H1 (cell line): ENCODE results near the gene CD276. TPM values are rescaled to one million over a fixed set of nuclear protein-coding genes. Genes with fewer than 3 reads are reported as not detected.

Experiments
- CTCF ChIA-PET: fragments of 300-600 bp; sonication (Branson Sonifier 250); formaldehyde crosslinking; loops from one replicate; lab custom pipeline; 2021; ENCODE audit not compliant: partially characterized antibody; lab: Charles Lee
- POLR2A ChIA-PET: fragments of 300-600 bp; sonication (Branson Sonifier 250); formaldehyde crosslinking; loops from one replicate; lab custom pipeline; 2021; ENCODE audit warnings: inconsistent platforms; ENCODE audit not compliant: partially characterized antibody; lab: Charles Lee
- DNase-seq, 2 experiments: peaks; one replicate each; pipeline versions ENCODE4 v3.0.0 to v3.0.0-alpha.2; 2010 to 2022; ENCODE audit warnings: low spot score in 2 of 2, low read depth in 1 of 2, mixed read lengths in 1 of 2
- FAIRE-seq: peaks from 2 replicates; lab custom pipeline; 2011; peaks lifted over from hg19 to GRCh38; lab: Jason Lieb, UNC
- H2AFZ ChIP-seq: 2 replicates; pipeline ENCODE4 v1.8.1; 2012; ENCODE audit warnings: low read length, inconsistent platforms
- H2AK5ac ChIP-seq: 2 replicates; pipeline ENCODE4 v1.6.1; 2013; ENCODE audit warnings: low read depth, low read length
- H2BK120ac ChIP-seq: replicated peaks from 2 replicates; pipeline ENCODE3; 2013; ENCODE audit warnings: low read depth, low read length, inconsistent platforms
- H2BK12ac ChIP-seq: 2 replicates; pipeline ENCODE4 v1.6.1; 2013; ENCODE audit warnings: low read depth, low read length
- H2BK15ac ChIP-seq: 2 replicates; pipeline ENCODE4 v1.6.1; 2013; ENCODE audit warnings: low read length
- H2BK20ac ChIP-seq: 2 replicates; pipeline ENCODE4 v1.6.1; 2013; ENCODE audit warnings: low read length
- H2BK5ac ChIP-seq: 2 replicates; pipeline ENCODE4 v1.6.1; 2013; ENCODE audit warnings: low read depth, low read length
- H3K14ac ChIP-seq: 2 replicates; pipeline ENCODE4 v1.6.1; 2013; ENCODE audit warnings: inconsistent platforms; ENCODE audit not compliant: insufficient read length
- H3K18ac ChIP-seq: 2 replicates; pipeline ENCODE4 v1.6.1; 2013; ENCODE audit warnings: low read length; ENCODE audit errors: extremely low read depth
- H3K23ac ChIP-seq: 2 replicates; pipeline ENCODE4 v1.6.1; 2013; ENCODE audit warnings: inconsistent platforms; ENCODE audit not compliant: insufficient read length
- H3K23me2 ChIP-seq: 2 replicates; pipeline ENCODE4 v1.6.1; 2013; ENCODE audit warnings: low read depth, low read length
- H3K27ac ChIP-seq: 2 replicates; pipeline ENCODE4 v1.6.1; 2011; ENCODE audit warnings: low read depth, low read length, inconsistent platforms
- H3K27me3 ChIP-seq, 4 experiments: replicated peaks in 1 of 4; 1 replicate in 1 of 4; 2 replicates in 3 of 4; pipeline versions ENCODE4 v1.6.1 to v1.8.1; 2011 to 2013; ENCODE audit warnings: low read length in 3 of 4, mild to moderate bottlenecking in 3 of 4, inconsistent platforms in 2 of 4, mixed read lengths in 2 of 4, moderate library complexity in 1 of 4; ENCODE audit not compliant: control insufficient read depth in 3 of 4, insufficient read depth in 3 of 4; ENCODE audit errors: extremely low read depth in 1 of 4
- H3K36me3 ChIP-seq, 4 experiments: 2 replicates each; pipeline versions ENCODE4 v1.6.1 to v1.8.1; 2011 to 2013; ENCODE audit warnings: mild to moderate bottlenecking in 4 of 4, low read length in 3 of 4, moderate library complexity in 2 of 4, control low read depth in 1 of 4, inconsistent platforms in 1 of 4; ENCODE audit not compliant: insufficient read depth in 4 of 4, control insufficient read depth in 2 of 4
- H3K4ac ChIP-seq: replicated peaks from 2 replicates; pipeline ENCODE3; 2013; ENCODE audit warnings: low read length, low read depth, mixed read lengths, inconsistent platforms; ENCODE audit not compliant: insufficient read length
- H3K4me1 ChIP-seq, 4 experiments: replicated peaks in 1 of 4; 1 replicate in 1 of 4; 2 replicates in 3 of 4; pipeline versions ENCODE4 v1.6.1 to v1.8.1; 2011 to 2013; ENCODE audit warnings: low read length in 3 of 4, inconsistent platforms in 2 of 4, mixed read lengths in 1 of 4; ENCODE audit not compliant: insufficient read depth in 4 of 4, control insufficient read depth in 3 of 4
- H3K4me2 ChIP-seq, 2 experiments: 2 replicates each; pipeline versions ENCODE4 v1.6.1 to v1.8.1; 2011 to 2013; ENCODE audit warnings: low read depth in 2 of 2, low read length in 2 of 2, control low read depth in 1 of 2, inconsistent platforms in 1 of 2, mild to moderate bottlenecking in 1 of 2; ENCODE audit not compliant: insufficient read depth in 1 of 2
- H3K4me3 ChIP-seq, 4 experiments: fragments of 200-600, 300-600 bp in 1 of 4; sonication (generic), shearing (Covaris generic), sonication (Bioruptor Twin) in 1 of 4; 2 replicates each; pipeline versions ENCODE4 v1.5.1 to v1.8.1; 2011 to 2016; ENCODE audit warnings: low read length in 4 of 4, low read depth in 3 of 4, control low read depth in 2 of 4, inconsistent platforms in 2 of 4, mild to moderate bottlenecking in 2 of 4, mixed read lengths in 1 of 4, moderate library complexity in 1 of 4; ENCODE audit not compliant: insufficient read depth in 2 of 4; ENCODE audit errors: extremely low read depth in 1 of 4
- H3K56ac ChIP-seq: replicated peaks from 2 replicates; pipeline ENCODE3; 2013; ENCODE audit warnings: low read depth, mild to moderate bottlenecking, mixed read lengths, low read length, inconsistent platforms; ENCODE audit not compliant: insufficient read length
- H3K79me1 ChIP-seq: 2 replicates; pipeline ENCODE4 v1.6.1; 2013; ENCODE audit warnings: low read depth, low read length, control low read depth
- H3K79me2 ChIP-seq, 2 experiments: 2 replicates each; pipeline versions ENCODE4 v1.6.1 to v1.8.1; 2012 to 2013; ENCODE audit warnings: low read length in 2 of 2, mild to moderate bottlenecking in 2 of 2, inconsistent platforms in 1 of 2; ENCODE audit not compliant: insufficient read depth in 2 of 2, control insufficient read depth in 1 of 2
- H3K9ac ChIP-seq, 4 experiments: replicated peaks in 1 of 4; 1 replicate in 1 of 4; 2 replicates in 3 of 4; pipeline versions ENCODE4 v1.6.1 to v1.8.1; 2011 to 2013; ENCODE audit warnings: low read depth in 3 of 4, low read length in 3 of 4, control low read depth in 2 of 4, mild to moderate bottlenecking in 2 of 4, moderate library complexity in 2 of 4, inconsistent platforms in 1 of 4; ENCODE audit errors: extremely low read depth in 1 of 4
- H3K9me3 ChIP-seq, 2 experiments: 2 replicates each; pipeline versions ENCODE4 v1.6.1 to v1.8.1; 2012 to 2013; ENCODE audit warnings: mild to moderate bottlenecking in 2 of 2, moderate library complexity in 2 of 2, control low read depth in 1 of 2, inconsistent platforms in 1 of 2, low read depth in 1 of 2, low read length in 1 of 2, mixed read lengths in 1 of 2; ENCODE audit not compliant: insufficient read depth in 2 of 2
- H4K20me1 ChIP-seq, 2 experiments: replicated peaks in 1 of 2; 2 replicates each; pipeline versions ENCODE3 to v1.8.1; 2011 to 2013; ENCODE audit warnings: inconsistent platforms in 2 of 2, low read length in 2 of 2, mild to moderate bottlenecking in 1 of 2; ENCODE audit not compliant: insufficient read depth in 2 of 2, control insufficient read depth in 1 of 2
- H4K5ac ChIP-seq: 2 replicates; pipeline ENCODE4 v1.6.1; 2013; ENCODE audit warnings: low read length, low read depth, mixed read lengths, inconsistent platforms; ENCODE audit not compliant: insufficient read length
- H4K8ac ChIP-seq: 2 replicates; pipeline ENCODE4 v1.8.0; 2013; ENCODE audit warnings: mild to moderate bottlenecking, moderate library complexity, low read length, inconsistent platforms; ENCODE audit not compliant: insufficient read depth; ENCODE audit errors: extremely low read depth
- H4K91ac ChIP-seq: replicated peaks from 2 replicates; pipeline ENCODE3; 2013; ENCODE audit warnings: low read length, mixed read lengths, inconsistent platforms; ENCODE audit not compliant: insufficient read length
- BACH1 ChIP-seq: IDR thresholded peaks from 2 replicates; pipeline ENCODE4 v1.6.1; 2012; ENCODE audit warnings: low read length, improper control_type of control experiment
- BCL11A ChIP-seq, 2 experiments: IDR thresholded peaks; one replicate each; pipeline ENCODE4 v1.6.1; 2011; ENCODE audit warnings: low read depth in 2 of 2, low read length in 2 of 2, mild to moderate bottlenecking in 2 of 2
- CHD2 ChIP-seq: IDR thresholded peaks from 2 replicates; pipeline ENCODE4 v1.6.1; 2012; ENCODE audit warnings: low read length, improper control_type of control experiment
- MAX ChIP-seq: IDR thresholded peaks from 2 replicates; pipeline ENCODE4 v1.6.1; 2012; ENCODE audit warnings: inconsistent platforms
- POLR2AphosphoS5 ChIP-seq: IDR thresholded peaks from 2 replicates; pipeline ENCODE4 v1.6.1; 2011; ENCODE audit warnings: low read depth, low read length
- RBBP5 ChIP-seq: IDR thresholded peaks from 2 replicates; pipeline ENCODE4 v1.7.1; 2012; ENCODE audit warnings: low read depth, mild to moderate bottlenecking, inconsistent platforms, low read length, moderate library complexity, borderline replicate concordance
- RNF2 ChIP-seq: fragments of 200-900, 300-1000 bp; sonication (generic); IDR thresholded peaks from 2 replicates; pipeline ENCODE4 v1.7.1; 2016; ENCODE audit warnings: borderline replicate concordance, low read depth, mild to moderate bottlenecking, antibody characterized with exemption, low read length; ENCODE audit not compliant: poor library complexity, severe bottlenecking; ENCODE audit errors: missing control alignments
- RXRA ChIP-seq: IDR thresholded peaks from 2 replicates; pipeline ENCODE4 v1.6.1; 2011; ENCODE audit warnings: low read depth, mild to moderate bottlenecking, low read length, moderate library complexity; ENCODE audit not compliant: insufficient read depth
- SIX5 ChIP-seq: IDR thresholded peaks from 2 replicates; pipeline ENCODE4 v1.6.1; 2011; ENCODE audit warnings: mild to moderate bottlenecking, low read depth, low read length
- SP4 ChIP-seq: IDR thresholded peaks from 2 replicates; pipeline ENCODE4 v1.6.1; 2012; ENCODE audit warnings: low read length, inconsistent platforms
- SRF ChIP-seq: IDR thresholded peaks from 2 replicates; pipeline ENCODE4 v1.6.1; 2011; ENCODE audit warnings: mild to moderate bottlenecking, low read depth, low read length, moderate library complexity
- TCF12 ChIP-seq: IDR thresholded peaks from 2 replicates; pipeline ENCODE4 v1.6.1; 2011; ENCODE audit warnings: low read depth, mild to moderate bottlenecking, low read length
- YY1 ChIP-seq: IDR thresholded peaks from 2 replicates; pipeline ENCODE4 v1.6.1; 2011; ENCODE audit warnings: low read depth, mild to moderate bottlenecking, low read length
- WGBS, 2 experiments: shearing (Covaris generic) in 1 of 2; methylation state at CpG; one replicate each; pipeline versions ENCODE4 v1.1.6 to v1.1.7; 2013 to 2015; ENCODE audit warnings: low lambda C conversion rate in 2 of 2, mixed read lengths in 2 of 2, inconsistent platforms in 1 of 2, low coverage in 1 of 2, missing lambda C conversion rate in 1 of 2; ENCODE audit not compliant: insufficient replicate concordance in 2 of 2, insufficient coverage in 1 of 2, insufficient read length in 1 of 2; ENCODE audit errors: extremely low coverage in 1 of 2, missing lambda C conversion rate in 1 of 2; 5-methylcytosine and 5-hydroxymethylcytosine counted together
- polyA plus RNA-seq, 7 experiments: library from polyadenylated mRNA; depleted of rRNA in 3 of 7; stranded (reverse) in 5 of 7; unstranded in 2 of 7; fragments of >200 nt in 5 of 7; fragments of 200-250 nt in 2 of 7; gene quantifications; 1 replicate in 5 of 7; 2 replicates in 1 of 7; 4 replicates in 1 of 7; pipeline versions ENCODE4 v1.2.1 to v1.2.3, GENCODE V29; 2011 to 2013; ENCODE audit warnings: missing spikeins in 2 of 7, mixed read lengths in 2 of 7
- total RNA-seq: library from RNA; stranded (reverse); fragmentation: NEBNext Ultra II Directional; extraction: Animal tissue kit (Norgen Biotek cat#: 25700); gene quantifications from 2 replicates; pipeline ENCODE4 v1.2.1, GENCODE V29; 2021
- TF ChIP-seq, protein P1 (sequence below): IDR thresholded peaks from 2 replicates; pipeline ENCODE4 v1.6.1; 2011; ENCODE audit warnings: low read depth, mild to moderate bottlenecking, low read length; ENCODE audit not compliant: insufficient read depth

The CD276 gene
- total and polyA plus RNA-seq, 2 of the 8 experiments (the other 6 are each of a cell fraction or from before 2014, with no cell fraction given), result 156 to 158 TPM

DNA sequence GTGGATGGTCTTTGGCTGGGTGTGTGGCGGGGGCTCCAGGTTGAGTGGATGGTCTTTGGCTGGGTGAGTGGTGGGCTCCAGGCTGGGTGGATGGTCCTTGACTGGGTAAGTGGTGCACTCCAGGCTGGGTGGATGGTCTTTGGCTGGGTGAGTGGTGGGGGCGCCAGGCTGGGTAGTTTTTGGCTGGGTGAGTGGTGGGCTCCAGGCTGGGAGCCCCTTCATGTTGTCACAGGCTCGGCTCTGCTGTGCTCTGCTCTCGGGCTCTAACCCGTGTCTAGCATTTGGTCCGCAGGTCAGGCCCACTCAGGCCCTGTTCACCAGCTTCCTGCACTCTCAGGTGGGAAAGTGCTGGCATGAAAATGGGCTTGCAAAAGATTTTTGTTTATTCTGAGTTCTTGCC lies 25.1 kb downstream of the CD276 start:
- peaks cover 5 to 29% of the 10 kb centered on the region in 2 experiments for H4K20me1 ChIP-seq
- no peak overlapping the region for H4K5ac ChIP-seq
- no peak overlapping the region for H3K9ac ChIP-seq
- no peak overlapping the region for H3K4me3 ChIP-seq
- H3K27me3 ChIP-seq, result no peaks in the 10 kb centered on the region
- WGBS, 2 experiments, result 91% methylated on average over 5 of the region's 6 CpGs; no CpG with 5 or more reads in 1 of the 2 experiments
- no peaks in the 10 kb centered on the region for H3K79me1 ChIP-seq
- no peak overlapping the region for H3K4ac ChIP-seq
- peaks cover 2% of the 10 kb centered on the region; the same call in 1 of the 2 replicates for H3K23me2 ChIP-seq
- H3K9me3 ChIP-seq, result no peaks in the 10 kb centered on the region
- H3K4me1 ChIP-seq, result no peaks in the 10 kb centered on the region
- TF ChIP-seq RBBP5 (no peak), RNF2 (no peak), SP4 (no peak), SIX5 (no peak), RXRA (no peak), BACH1 (no peak), TCF12 (no peak), SRF (no peak), BCL11A (IDR thresholded peaks at IDR 0.05; ENCODE audit: low read depth in 2 of 2, low read length in 2 of 2) (no peak), CHD2 (no peak), MAX (no peak), YY1 (no peak), POLR2AphosphoS5 (no peak)
- TF ChIP-seq, protein P1, sequence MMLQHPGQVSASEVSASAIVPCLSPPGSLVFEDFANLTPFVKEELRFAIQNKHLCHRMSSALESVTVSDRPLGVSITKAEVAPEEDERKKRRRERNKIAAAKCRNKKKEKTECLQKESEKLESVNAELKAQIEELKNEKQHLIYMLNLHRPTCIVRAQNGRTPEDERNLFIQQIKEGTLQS, result no peak
- no peak overlapping the region for H2AK5ac ChIP-seq
- no peak overlapping the region for H3K27ac ChIP-seq
- peaks cover 0 to 4% of the 10 kb centered on the region in 2 experiments; a peak in 1 of 4 replicates for H3K79me2 ChIP-seq
- H3K14ac ChIP-seq, result no peak overlapping the region
- H2AFZ ChIP-seq, result no peak overlapping the region
- ChIA-PET POLR2A (no interaction called here), CTCF (interaction anchor here (1.0 to 14.7 kb wide), 5 partner anchors 8 to 33 kb away, joined by 3 to 187 read pairs (median 4); no protein-coding TSS in a partner anchor)
- FAIRE-seq (no peak), DNase-seq (no peak)
- H2BK5ac ChIP-seq, result no peak overlapping the region
- H3K18ac ChIP-seq, result no peak overlapping the region
- no peak overlapping the region for H2BK12ac ChIP-seq
- no peak overlapping the region for H3K4me2 ChIP-seq
- H2BK120ac ChIP-seq, result no peak overlapping the region
- no peak overlapping the region for H2BK20ac ChIP-seq
- no peak overlapping the region for H3K56ac ChIP-seq
- no peak overlapping the region for H2BK15ac ChIP-seq
- no peak overlapping the region for H3K23ac ChIP-seq
- H3K36me3 ChIP-seq, result peaks cover 10 to 58% (median 47%) of the 10 kb centered on the region in 4 experiments
- H4K8ac ChIP-seq, result no peak overlapping the region
- no peak overlapping the region for H4K91ac ChIP-seq
